SK-N-MC (cell line): ENCODE results near the gene LRCH1.

Experiments used
- DNase-seq: peaks from one replicate; pipeline ENCODE4 v3.0.0-alpha.2; 2011; ENCODE audit warnings: low read depth, low spot score
- H3K27ac ChIP-seq: fragments of 200-600 bp; sonication (generic); 2 replicates; pipeline ENCODE4 v1.5.1; 2016; ENCODE audit warnings: mixed run types
- H3K36me3 ChIP-seq: fragments of 200-600 bp; sonication (generic); 2 replicates; pipeline ENCODE4 v1.6.1; 2017; ENCODE audit warnings: antibody characterized with exemption, low read length, mixed read lengths; ENCODE audit not compliant: insufficient read depth
- H3K4me3 ChIP-seq: fragments of 200-600 bp; sonication (generic); 2 replicates; pipeline ENCODE4 v1.5.1; 2016
- H3K9ac ChIP-seq: fragments of 200-600 bp; sonication (generic); 2 replicates; pipeline ENCODE4 v1.8.0; 2017; ENCODE audit warnings: mixed run types, mixed read lengths; ENCODE audit not compliant: insufficient read length
- H3K9me3 ChIP-seq: fragments of 200-600 bp; sonication (generic); 2 replicates; pipeline ENCODE4 v1.6.1; 2017; ENCODE audit warnings: low read depth, mild to moderate bottlenecking, antibody characterized with exemption, low read length, moderate library complexity, mixed read lengths
- EZH2 ChIP-seq: fragments of 200-600 bp; sonication (generic); IDR thresholded peaks from one replicate; pipeline ENCODE4 v1.6.1; 2017; ENCODE audit warnings: antibody characterized with exemption
- FOXP2 ChIP-seq: optimal IDR thresholded peaks from 2 replicates; pipeline ENCODE3; 2011; ENCODE audit warnings: mild to moderate bottlenecking, moderate library complexity; ENCODE audit not compliant: insufficient read depth; ENCODE audit errors: extremely low read length, control extremely low read depth
- POLR2AphosphoS5 ChIP-seq: IDR thresholded peaks from 2 replicates; pipeline ENCODE4 v1.6.1; 2012; ENCODE audit warnings: mild to moderate bottlenecking, low read depth, low read length, borderline replicate concordance

LRCH1 gene

GRCh38 chr13:46721054-46721453 is 168.1 kb downstream of the LRCH1 start:
- Histone ChIP-seq H3K9me3 (no peaks in the 10 kb centered on the region), H3K4me3 (no peak overlapping the region), H3K9ac (no peak overlapping the region), H3K36me3 (peaks cover 21% of the 10 kb centered on the region), H3K27ac (no peak overlapping the region; the same call in 1 of the 2 replicates)
- DNase-seq, result no peak
- TF ChIP-seq FOXP2 (no peak), EZH2 (no peak), POLR2AphosphoS5 (no peak)

- Histone ChIP-seq H3K9ac (no peak overlapping the region), H3K27ac (no peak overlapping the region), H3K9me3 (no peaks in the 10 kb centered on the region), H3K4me3 (no peak overlapping the region), H3K36me3 (peaks cover 31% of the 10 kb centered on the region)
- no peak for DNase-seq
- TF ChIP-seq EZH2 (no peak), POLR2AphosphoS5 (no peak), FOXP2 (no peak)
Measured at GRCh38 chr13:46726347-46726746, 173.4 kb downstream of the LRCH1 start.

- H3K27ac ChIP-seq, result no peak overlapping the region
- DNase-seq, result no peak
- H3K36me3 ChIP-seq, result peaks cover 32% of the 10 kb centered on the region
- H3K4me3 ChIP-seq, result no peak overlapping the region
- H3K9me3 ChIP-seq, result no peaks in the 10 kb centered on the region
- TF ChIP-seq FOXP2, result no peak
- no peak overlapping the region for H3K9ac ChIP-seq
Measured at GRCh38 chr13:46728777-46729176, 175.8 kb downstream of the LRCH1 start.

GRCh38 chr13:46731535-46731934 is 178.6 kb downstream of the LRCH1 start:
- Histone ChIP-seq H3K4me3 (no peak overlapping the region), H3K9ac (no peak overlapping the region), H3K27ac (no peak overlapping the region), H3K9me3 (no peaks in the 10 kb centered on the region), H3K36me3 (peaks cover 17% of the 10 kb centered on the region; the same call in 1 of the 2 replicates)
- no peak for DNase-seq
- TF ChIP-seq POLR2AphosphoS5 (no peak), FOXP2 (no peak), EZH2 (no peak)

GRCh38 chr13:46735425-46735824 is 182.5 kb downstream of the LRCH1 start:
- no peak overlapping the region for H3K9ac ChIP-seq
- no peak for DNase-seq
- no peak for TF ChIP-seq FOXP2
- no peak for TF ChIP-seq EZH2
- TF ChIP-seq POLR2AphosphoS5, result no peak
- no peaks in the 10 kb centered on the region for H3K9me3 ChIP-seq
- no peak overlapping the region for H3K4me3 ChIP-seq
- H3K27ac ChIP-seq, result no peak overlapping the region
- peaks cover 10% of the 10 kb centered on the region; the same call in 1 of the 2 replicates for H3K36me3 ChIP-seq

GRCh38 chr13:46736541-46737310 is 183.8 kb downstream of the LRCH1 start:
- Histone ChIP-seq H3K9me3 (no peaks in the 10 kb centered on the region), H3K9ac (no peak overlapping the region), H3K36me3 (peaks cover 14% of the 10 kb centered on the region; the same call in 1 of the 2 replicates), H3K4me3 (no peak overlapping the region), H3K27ac (no peak overlapping the region)
- DNase-seq, result no peak
- TF ChIP-seq EZH2 (no peak), POLR2AphosphoS5 (no peak), FOXP2 (no peak)

GRCh38 chr13:46738055-46738454 is 185.1 kb downstream of the LRCH1 start:
- TF ChIP-seq POLR2AphosphoS5, result no peak
- no peak for TF ChIP-seq FOXP2
- no peak for TF ChIP-seq EZH2
- peaks cover 10% of the 10 kb centered on the region; the same call in 1 of the 2 replicates for H3K36me3 ChIP-seq
- no peak for DNase-seq

GRCh38 chr13:46738766-46739165 is 185.8 kb downstream of the LRCH1 start:
- no peak for TF ChIP-seq FOXP2
- no peak for TF ChIP-seq POLR2AphosphoS5
- no peak for TF ChIP-seq EZH2

More at GRCh38 chr13:46738055-46738454, 185.1 kb downstream of the LRCH1 start:
- Histone ChIP-seq H3K9me3 (no peaks in the 10 kb centered on the region), H3K4me3 (no peak overlapping the region), H3K27ac (no peak overlapping the region), H3K9ac (no peak overlapping the region)

More at GRCh38 chr13:46738766-46739165, 185.8 kb downstream of the LRCH1 start:
- Histone ChIP-seq H3K9ac (no peak overlapping the region), H3K36me3 (peaks cover 10% of the 10 kb centered on the region; the same call in 1 of the 2 replicates), H3K9me3 (no peaks in the 10 kb centered on the region), H3K27ac (no peak overlapping the region), H3K4me3 (no peak overlapping the region)
- DNase-seq, result no peak
